Activated CD4-positive, alpha-beta memory T cell treated with anti-CD3 and anti-CD28 coated beads for 36 hours (primary cell): ENCODE measurements around the gene DHRSX. TPM values are rescaled to one million over a fixed set of nuclear protein-coding genes. Genes with fewer than 3 reads are reported as not detected.
"Not testable (repeated sequence)": the region's sequence is repeated elsewhere in the genome, so short reads cannot be mapped to it uniquely, and the experiment has no call there.

Experiments
- CTCF ChIA-PET: fragments of 350-600 bp; sonication (Branson Sonifier 250); formaldehyde crosslinking; loops from one replicate; lab custom pipeline; 2021; ENCODE audit warnings: antibody characterized with exemption, inconsistent platforms; lab: Charles Lee
- POLR2A ChIA-PET: fragments of 350-600 bp; sonication (Branson Sonifier 250); formaldehyde crosslinking; loops from one replicate; lab custom pipeline; 2021; ENCODE audit warnings: antibody characterized with exemption; lab: Charles Lee
- DNase-seq: peaks from one replicate; pipeline ENCODE4 v3.0.0-alpha.2; 2020
- H3K27ac Mint-ChIP-seq: one replicate; pipeline ENCODE4 v1.8.0; 2021; ENCODE audit warnings: mixed read lengths
- H3K27me3 Mint-ChIP-seq: one replicate; pipeline ENCODE4 v1.8.0; 2021; ENCODE audit warnings: mixed read lengths
- H3K36me3 Mint-ChIP-seq: one replicate; pipeline ENCODE4 v1.8.0; 2021; ENCODE audit warnings: mixed read lengths
- H3K4me1 Mint-ChIP-seq: one replicate; pipeline ENCODE4 v1.8.0; 2021; ENCODE audit warnings: low read depth, mixed read lengths
- H3K4me3 Mint-ChIP-seq: one replicate; pipeline ENCODE4 v1.8.0; 2021; ENCODE audit warnings: mild to moderate bottlenecking, mixed read lengths
- H3K9me3 Mint-ChIP-seq: one replicate; pipeline ENCODE4 v1.8.0; 2021; ENCODE audit warnings: mixed read lengths
- intact Hi-C: fragments of 100-400 bp; cut with micrococcal nuclease; formaldehyde crosslinking; loops from one replicate; pipeline ENCODE4 v1.15.1; 2023
- total RNA-seq, 2 experiments: library from RNA; stranded (reverse); gene quantifications; one replicate each; pipeline ENCODE4 v1.2.3, GENCODE V29; 2021

The DHRSX gene
- total RNA-seq, 2 experiments from 2014 or later = 20.7 to 21.3 TPM

DNA sequence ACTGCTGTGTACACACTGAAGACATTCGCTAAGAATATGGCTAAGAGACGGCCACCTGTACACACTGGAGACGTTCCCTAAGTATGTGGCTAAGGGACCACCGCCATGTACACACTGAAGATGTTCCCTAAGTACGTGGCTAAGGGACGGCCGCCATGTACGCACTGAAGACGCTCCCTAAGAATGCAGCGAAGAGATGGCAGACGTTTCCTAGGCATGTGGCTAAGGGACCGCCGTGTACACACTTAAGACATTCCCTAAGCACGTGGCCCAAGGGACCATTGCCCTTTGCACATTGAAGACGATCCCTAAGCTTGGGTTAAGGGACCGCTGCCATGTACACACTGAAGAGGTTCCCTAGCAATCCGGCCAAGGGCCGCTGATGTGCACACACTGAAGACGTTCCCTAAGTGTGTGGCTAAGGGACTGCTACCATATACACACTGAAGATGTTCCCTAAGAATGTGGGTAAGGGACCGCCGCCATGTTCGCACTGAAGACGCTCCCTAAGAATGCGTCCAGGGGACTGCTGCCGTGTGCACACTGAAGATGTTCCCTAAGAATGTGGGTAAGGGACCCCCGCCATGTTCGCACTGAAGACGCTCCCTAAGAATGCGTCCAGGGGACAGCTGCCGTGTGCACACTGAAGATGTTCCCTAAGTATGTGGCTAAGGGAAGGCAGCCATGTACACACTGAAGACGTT lies 36.7 kb downstream of the DHRSX start:
- no peaks in the 10 kb centered on the region for H3K4me1 Mint-ChIP-seq
- intact Hi-C loops = no loop called here

GRCh38 chrX:2463481-2463880 lies 37.3 kb downstream of the DHRSX start:
- H3K4me1 Mint-ChIP-seq, H3K36me3 Mint-ChIP-seq, H3K27me3 Mint-ChIP-seq, H3K9me3 Mint-ChIP-seq, CTCF ChIA-PET, H3K4me3 Mint-ChIP-seq, DNase-seq, POLR2A ChIA-PET, intact Hi-C loops, H3K27ac Mint-ChIP-seq: not testable (repeated sequence)

More for the DNA sequence above, 36.7 kb downstream of the DHRSX start:
- Mint-ChIP-seq H3K27me3 (no peaks in the 10 kb centered on the region), H3K4me3 (no peak overlapping the region), H3K27ac (no peak overlapping the region), H3K36me3 (peaks cover 3% of the 10 kb centered on the region), H3K9me3 (no peaks in the 10 kb centered on the region)
- no peak for DNase-seq
- POLR2A ChIA-PET = no interaction called here
- CTCF ChIA-PET = no interaction called here

DNA sequence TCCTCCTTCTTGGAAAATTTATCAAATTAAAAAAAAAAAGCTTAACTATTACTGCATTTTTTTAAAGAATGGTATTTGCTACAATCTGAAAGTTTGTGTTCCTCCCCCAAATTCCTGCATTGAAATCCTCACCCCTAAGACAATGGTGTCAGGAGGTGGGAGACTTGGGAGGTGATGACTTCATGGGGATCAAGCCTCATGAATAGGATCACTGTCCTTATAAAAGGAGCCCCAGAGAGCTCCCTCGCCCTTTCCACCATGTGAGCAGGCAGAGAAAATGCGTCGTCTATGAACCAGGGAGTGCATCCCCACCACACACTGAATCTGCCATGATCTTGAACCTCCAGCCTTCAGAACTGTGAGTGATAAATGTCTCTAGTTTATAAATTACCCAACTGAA lies 38.0 kb downstream of the DHRSX start:
- ChIA-PET POLR2A (no interaction called here), CTCF (no interaction called here)
- Mint-ChIP-seq H3K4me1 (no peaks in the 10 kb centered on the region), H3K27ac (no peak overlapping the region), H3K36me3 (peaks cover 5% of the 10 kb centered on the region), H3K9me3 (peaks cover 5% of the 10 kb centered on the region), H3K27me3 (no peaks in the 10 kb centered on the region), H3K4me3 (no peak overlapping the region)
- intact Hi-C loops = no loop called here
- DNase-seq = no peak

GRCh38 chrX:2462074-2462473 lies 38.7 kb downstream of the DHRSX start:
- peaks cover 5% of the 10 kb centered on the region for H3K36me3 Mint-ChIP-seq
- H3K27ac Mint-ChIP-seq = no peak overlapping the region
- no peaks in the 10 kb centered on the region for H3K27me3 Mint-ChIP-seq
- H3K9me3 Mint-ChIP-seq = peaks cover 5% of the 10 kb centered on the region
- ChIA-PET POLR2A (no interaction called here), CTCF (no interaction called here)
- DNase-seq = no peak
- no peaks in the 10 kb centered on the region for H3K4me1 Mint-ChIP-seq
- intact Hi-C loops = no loop called here
- no peak overlapping the region for H3K4me3 Mint-ChIP-seq

DNA sequence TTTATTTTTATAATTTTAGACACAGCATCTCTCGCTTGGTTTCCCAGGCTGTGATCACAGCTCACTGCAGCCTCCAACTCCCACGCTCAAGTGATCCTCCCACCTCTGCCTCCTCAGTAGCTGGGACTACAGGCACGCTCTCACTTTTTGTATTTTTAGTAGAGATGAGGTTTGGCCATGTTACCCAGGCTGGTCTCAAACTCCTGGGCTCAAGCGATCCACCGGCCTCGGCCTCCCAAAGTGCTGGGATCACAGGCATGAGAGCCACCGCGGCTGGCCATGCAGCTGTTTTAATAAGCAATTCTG lies 39.1 kb downstream of the DHRSX start:
- Mint-ChIP-seq H3K9me3 (peaks cover 5% of the 10 kb centered on the region), H3K27ac (no peak overlapping the region), H3K36me3 (peaks cover 5% of the 10 kb centered on the region), H3K4me3 (no peak overlapping the region), H3K4me1 (no peaks in the 10 kb centered on the region), H3K27me3 (no peaks in the 10 kb centered on the region)
- ChIA-PET POLR2A (no interaction called here), CTCF (no interaction called here)
- intact Hi-C loops = no loop called here
- DNase-seq = no peak

GRCh38 chrX:2460821-2461710 lies 39.7 kb downstream of the DHRSX start:
- CTCF ChIA-PET, DNase-seq, H3K27ac Mint-ChIP-seq, H3K4me3 Mint-ChIP-seq, intact Hi-C loops, H3K27me3 Mint-ChIP-seq, H3K9me3 Mint-ChIP-seq, H3K36me3 Mint-ChIP-seq, POLR2A ChIA-PET, H3K4me1 Mint-ChIP-seq: not testable (repeated sequence)

DNA sequence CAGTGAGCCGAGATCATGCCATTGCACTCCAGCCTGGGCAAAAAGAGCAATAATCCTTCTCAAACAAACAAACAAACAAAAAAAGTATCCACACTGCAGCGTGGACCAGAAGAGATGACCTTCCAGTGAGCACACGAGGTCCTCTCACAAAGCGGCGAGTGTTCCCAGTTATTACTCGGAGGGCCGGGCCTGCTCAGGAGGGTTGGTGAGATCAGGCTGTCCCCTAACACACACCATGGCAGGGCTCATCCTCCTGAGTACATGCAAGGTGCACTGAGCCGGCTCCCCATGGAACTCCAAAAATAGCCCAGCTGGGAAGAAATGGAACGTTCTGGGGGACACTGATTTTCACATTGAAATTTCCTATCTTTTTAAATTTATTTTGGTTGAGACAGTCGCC lies 40.7 kb downstream of the DHRSX start:
- not testable (repeated sequence) for H3K27ac Mint-ChIP-seq

GRCh38 chrX:2458309-2458708 lies 42.5 kb downstream of the DHRSX start:
- H3K27me3 Mint-ChIP-seq = no peaks in the 10 kb centered on the region
- peaks cover 5% of the 10 kb centered on the region for H3K9me3 Mint-ChIP-seq
- ChIA-PET CTCF (no interaction called here), POLR2A (no interaction called here)
- DNase-seq = no peak
- H3K4me1 Mint-ChIP-seq = no peaks in the 10 kb centered on the region
- no peak overlapping the region for H3K27ac Mint-ChIP-seq
- intact Hi-C loops = no loop called here
- peaks cover 5% of the 10 kb centered on the region for H3K36me3 Mint-ChIP-seq
- H3K4me3 Mint-ChIP-seq = no peak overlapping the region

More for the DNA sequence above, 40.7 kb downstream of the DHRSX start:
- H3K9me3 Mint-ChIP-seq, H3K27me3 Mint-ChIP-seq, intact Hi-C loops, POLR2A ChIA-PET, H3K4me3 Mint-ChIP-seq, CTCF ChIA-PET, H3K4me1 Mint-ChIP-seq, DNase-seq, H3K36me3 Mint-ChIP-seq: not testable (repeated sequence)

DNA sequence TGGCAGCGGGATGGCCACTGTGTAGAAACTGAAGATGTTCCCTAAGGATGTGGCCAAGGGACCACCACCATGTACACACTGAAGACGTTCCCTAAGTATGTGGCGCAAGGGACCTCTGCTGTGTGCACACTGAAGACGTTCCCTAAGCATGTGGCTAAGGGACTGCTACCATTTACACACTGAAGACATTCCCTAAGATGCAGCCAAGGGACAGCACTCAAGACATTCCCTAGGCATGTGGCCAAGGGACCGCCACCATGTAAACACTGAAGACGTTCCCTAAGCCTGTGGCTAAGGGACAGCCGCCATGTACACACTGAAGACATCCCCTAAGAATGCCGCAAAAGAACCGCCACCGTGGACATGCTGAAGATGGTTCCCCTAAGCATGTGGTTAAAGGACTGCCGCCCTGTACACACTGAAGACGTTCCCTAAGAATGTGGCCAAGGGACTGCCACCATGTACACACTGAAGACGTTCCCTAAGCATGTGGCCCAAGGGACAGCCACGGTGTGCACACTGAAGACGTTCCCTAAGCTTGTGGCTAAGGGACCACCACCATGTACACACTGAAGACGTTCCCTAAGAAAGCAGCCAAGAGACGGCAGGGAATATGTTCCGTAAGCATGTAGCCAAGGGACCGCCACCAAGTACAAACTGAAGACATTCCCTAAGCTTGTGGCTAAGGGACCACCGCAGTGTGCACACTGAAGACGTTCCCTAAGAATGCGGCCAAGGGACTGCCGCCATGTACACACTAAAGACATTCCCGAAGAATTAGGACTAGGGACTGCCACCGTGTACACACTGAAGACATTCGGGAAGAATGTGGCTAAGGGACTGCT lies 43.3 kb downstream of the DHRSX start:
- intact Hi-C loops = no loop called here
- H3K36me3 Mint-ChIP-seq = peaks cover 10% of the 10 kb centered on the region
- no peaks in the 10 kb centered on the region for H3K27me3 Mint-ChIP-seq
- no peak overlapping the region for H3K4me3 Mint-ChIP-seq
- CTCF ChIA-PET = no interaction called here
- H3K9me3 Mint-ChIP-seq = peaks cover 9% of the 10 kb centered on the region
- DNase-seq = no peak
- POLR2A ChIA-PET = no interaction called here
- H3K27ac Mint-ChIP-seq = no peak overlapping the region
- H3K4me1 Mint-ChIP-seq = no peaks in the 10 kb centered on the region

DNA sequence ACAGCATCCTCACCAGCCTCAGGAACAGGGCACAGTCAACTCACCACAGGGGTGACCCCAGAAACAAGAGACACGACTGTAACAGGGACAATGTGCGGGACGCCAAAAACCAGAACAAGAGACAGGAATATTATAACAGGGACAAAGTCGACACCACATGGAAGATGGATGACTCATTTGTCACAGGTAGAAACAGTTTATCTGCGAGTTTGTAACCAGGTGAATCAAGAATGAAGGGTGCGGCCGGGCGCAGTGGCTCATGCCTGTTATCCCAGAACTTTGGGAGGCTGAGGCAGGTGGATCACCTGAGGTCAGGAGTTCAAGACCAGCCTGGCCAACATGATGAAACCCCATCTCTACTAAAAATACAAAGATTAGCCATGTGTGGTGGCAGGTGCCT lies 44.7 kb downstream of the DHRSX start:
- H3K4me1 Mint-ChIP-seq, POLR2A ChIA-PET, H3K27me3 Mint-ChIP-seq, CTCF ChIA-PET, DNase-seq, H3K27ac Mint-ChIP-seq, H3K9me3 Mint-ChIP-seq, H3K4me3 Mint-ChIP-seq, intact Hi-C loops: not testable (repeated sequence)
- peaks cover 13% of the 10 kb centered on the region for H3K36me3 Mint-ChIP-seq

GRCh38 chrX:2454620-2455019 lies 46.2 kb downstream of the DHRSX start:
- POLR2A ChIA-PET, H3K4me3 Mint-ChIP-seq, H3K4me1 Mint-ChIP-seq, H3K27me3 Mint-ChIP-seq, H3K27ac Mint-ChIP-seq, CTCF ChIA-PET, H3K9me3 Mint-ChIP-seq, DNase-seq, intact Hi-C loops: not testable (repeated sequence)
- H3K36me3 Mint-ChIP-seq = peaks cover 13% of the 10 kb centered on the region

- no peaks in the 10 kb centered on the region for H3K27me3 Mint-ChIP-seq
- DNase-seq = no peak
- no peak overlapping the region for H3K4me3 Mint-ChIP-seq
- intact Hi-C loops = no loop called here
- ChIA-PET POLR2A (no interaction called here), CTCF (no interaction called here)
- no peak overlapping the region for H3K27ac Mint-ChIP-seq
- H3K4me1 Mint-ChIP-seq = no peaks in the 10 kb centered on the region
- H3K36me3 Mint-ChIP-seq = peaks cover 8% of the 10 kb centered on the region
- H3K9me3 Mint-ChIP-seq = peaks cover 3% of the 10 kb centered on the region
Observed at GRCh38 chrX:2452799-2453198, 48.0 kb downstream of the DHRSX start.
